HepG2 (cell line): ENCODE data around the gene MVP. TPM values are rescaled to one million over a fixed set of nuclear protein-coding genes. Genes with fewer than 3 reads are reported as not detected.

Source experiments
- CAMTA2 ChIP-seq: sonication (generic); formaldehyde crosslinking; IDR thresholded peaks from 2 replicates; pipeline ENCODE4 v1.4.0; 2020; ENCODE audit warnings: mild to moderate bottlenecking, missing genetic modification reagents, borderline replicate concordance
- ESRRA ChIP-seq: sonication (generic); formaldehyde crosslinking; IDR thresholded peaks from 2 replicates; pipeline ENCODE4 v1.5.1; 2020; ENCODE audit warnings: mild to moderate bottlenecking, low read depth, missing genetic modification reagents
- EZH2 ChIP-seq: conservative IDR thresholded peaks from 2 replicates; pipeline ENCODE4 v1.6.1; 2012; ENCODE audit warnings: mild to moderate bottlenecking, low read depth, low read length, moderate library complexity
- FOXK1 ChIP-seq: sonication (generic); formaldehyde crosslinking; IDR thresholded peaks from 2 replicates; pipeline ENCODE4 v1.4.0; 2020; ENCODE audit warnings: low read depth, missing genetic modification reagents, borderline replicate concordance
- GFI1 ChIP-seq: sonication (generic); formaldehyde crosslinking; IDR thresholded peaks from 2 replicates; pipeline ENCODE4 v1.5.0; 2020; ENCODE audit warnings: missing genetic modification reagents, mild to moderate bottlenecking, borderline replicate concordance
- HNF4A ChIP-seq: sonication (generic); formaldehyde crosslinking; IDR thresholded peaks from 2 replicates; pipeline ENCODE4 v1.4.0; 2020; ENCODE audit warnings: missing genetic modification reagents
- JUN ChIP-seq: sonication (generic); formaldehyde crosslinking; IDR thresholded peaks from 2 replicates; pipeline ENCODE4 v1.4.0; 2020; ENCODE audit warnings: mild to moderate bottlenecking, missing genetic modification reagents
- PAWR ChIP-seq: sonication (generic); formaldehyde crosslinking; IDR thresholded peaks from 2 replicates; pipeline ENCODE4 v1.4.0; 2020; ENCODE audit warnings: missing genetic modification reagents, mild to moderate bottlenecking, borderline replicate concordance
- PHF21A ChIP-seq: sonication (generic); formaldehyde crosslinking; IDR thresholded peaks from 2 replicates; pipeline ENCODE4 v1.5.0; 2020; ENCODE audit warnings: mild to moderate bottlenecking, missing genetic modification reagents
- POLR2AphosphoS5 ChIP-seq: IDR thresholded peaks from 2 replicates; pipeline ENCODE4 v1.6.1; 2012; ENCODE audit warnings: low read depth, low read length
- PRDM15 ChIP-seq: sonication (generic); formaldehyde crosslinking; IDR thresholded peaks from 2 replicates; pipeline ENCODE4 v1.4.0; 2020; ENCODE audit warnings: missing genetic modification reagents
- REXO4 ChIP-seq: sonication (generic); formaldehyde crosslinking; IDR thresholded peaks from 2 replicates; pipeline ENCODE4 v1.8.0; 2022; ENCODE audit warnings: missing genetic modification reagents, mild to moderate bottlenecking, borderline replicate concordance
- SMARCE1 ChIP-seq: fragments of 450-650 bp; IDR thresholded peaks from 2 replicates; pipeline ENCODE4 v1.6.1; 2017; ENCODE audit warnings: borderline replicate concordance
- SMYD3 ChIP-seq: sonication (generic); formaldehyde crosslinking; IDR thresholded peaks from 2 replicates; pipeline ENCODE4 v1.8.1; 2023; ENCODE audit warnings: mild to moderate bottlenecking, missing genetic modification reagents
- STAT5B ChIP-seq: sonication (generic); formaldehyde crosslinking; IDR thresholded peaks from 2 replicates; pipeline ENCODE4 v1.4.0; 2020; ENCODE audit warnings: missing genetic modification reagents
- TIGD3 ChIP-seq: sonication (generic); formaldehyde crosslinking; IDR thresholded peaks from 2 replicates; pipeline ENCODE4 v1.5.1; 2020; ENCODE audit warnings: mild to moderate bottlenecking, missing genetic modification reagents, borderline replicate concordance
- ZNF24 ChIP-seq: fragments of 450-650 bp; IDR thresholded peaks from 2 replicates; pipeline ENCODE4 v1.6.1; 2017; ENCODE audit warnings: antibody characterized with exemption, mild to moderate bottlenecking
- ZNF460 ChIP-seq: sonication (generic); formaldehyde crosslinking; IDR thresholded peaks from 2 replicates; pipeline ENCODE4 v1.5.1; 2020; ENCODE audit warnings: missing genetic modification reagents, mild to moderate bottlenecking, borderline replicate concordance
- ZNF652 ChIP-seq: IDR thresholded peaks from 2 replicates; pipeline ENCODE4 v1.6.1; 2016; ENCODE audit warnings: low read depth, borderline replicate concordance
- ZNF7 ChIP-seq: IDR thresholded peaks from 2 replicates; pipeline ENCODE4 v1.6.1; 2016; ENCODE audit warnings: missing biosample characterization, missing genetic modification reagents
- polyA plus RNA-seq, 8 experiments: library from polyadenylated mRNA; depleted of rRNA in 3 of 8; stranded (reverse) in 7 of 8; unstranded in 1 of 8; fragments of >200 nt; fragmentation: Illumina TruSeq in 4 of 8; extraction: Trizol in 4 of 8; gene quantifications; 2 replicates each; pipeline versions ENCODE4 v1.2.1 to v1.2.3, GENCODE V29; 2011 to 2016; ENCODE audit warnings: low read depth in 4 of 8, missing spikeins in 1 of 8, mixed read lengths in 1 of 8; ENCODE audit not compliant: insufficient read depth in 1 of 8
- total RNA-seq, 5 experiments: library from RNA; depleted of rRNA; stranded (reverse); fragments of >200 nt; fragmentation: Illumina TruSeq; extraction: Trizol; gene quantifications; 2 replicates each; pipeline ENCODE4 v1.2.3, GENCODE V29; 2016; ENCODE audit warnings: low read depth in 1 of 5
- TF ChIP-seq, protein P1 (sequence below): IDR thresholded peaks from 2 replicates; pipeline ENCODE4 v1.6.1; 2016; ENCODE audit warnings: low read depth
- TF ChIP-seq, protein P2 (sequence below): IDR thresholded peaks from 2 replicates; pipeline ENCODE4 v1.6.1; 2016; ENCODE audit warnings: mild to moderate bottlenecking

MVP gene
- total and polyA plus RNA-seq, 2 of the 13 experiments (the other 11 are each of a cell fraction or from before 2014, with no cell fraction given), result 22.9 to 43.5 TPM

DNA sequence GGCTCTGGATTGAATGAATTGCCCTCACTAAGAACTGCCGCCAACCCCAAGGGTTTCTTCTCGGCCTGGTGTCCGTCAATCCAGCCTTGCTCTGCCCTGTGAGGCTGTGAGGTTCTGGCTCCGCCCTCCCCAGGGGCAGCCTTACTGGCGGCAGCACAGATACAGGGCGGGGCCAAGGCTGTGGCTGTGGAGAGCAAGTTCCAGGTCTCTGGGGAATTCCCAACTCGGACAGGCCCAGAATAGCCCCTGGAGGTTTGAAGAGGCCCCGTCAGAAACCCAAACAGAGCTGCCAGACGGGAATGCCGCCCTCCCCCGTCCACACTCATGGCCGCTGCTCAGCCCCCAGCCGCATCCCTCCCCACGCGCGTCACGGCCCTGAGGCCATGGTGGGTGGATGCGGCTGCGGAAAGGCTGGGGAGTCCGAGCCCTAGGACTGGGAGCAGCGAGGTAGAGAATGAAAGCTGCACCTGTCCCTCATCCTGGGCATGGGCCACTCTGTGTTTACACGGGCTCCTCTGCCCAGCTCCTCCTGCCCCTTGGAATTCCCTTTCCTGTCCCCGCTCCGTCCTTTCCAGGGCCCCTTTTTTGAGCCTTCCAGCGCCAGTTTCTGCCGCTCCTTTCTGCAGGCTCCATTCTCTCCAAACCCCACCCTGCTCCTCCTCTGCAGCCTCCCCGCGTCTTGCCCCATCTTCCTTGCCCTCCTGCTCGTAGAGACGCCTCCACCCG lies 8.9 kb upstream of the MVP start (continued):
- TF ChIP-seq, protein P1, sequence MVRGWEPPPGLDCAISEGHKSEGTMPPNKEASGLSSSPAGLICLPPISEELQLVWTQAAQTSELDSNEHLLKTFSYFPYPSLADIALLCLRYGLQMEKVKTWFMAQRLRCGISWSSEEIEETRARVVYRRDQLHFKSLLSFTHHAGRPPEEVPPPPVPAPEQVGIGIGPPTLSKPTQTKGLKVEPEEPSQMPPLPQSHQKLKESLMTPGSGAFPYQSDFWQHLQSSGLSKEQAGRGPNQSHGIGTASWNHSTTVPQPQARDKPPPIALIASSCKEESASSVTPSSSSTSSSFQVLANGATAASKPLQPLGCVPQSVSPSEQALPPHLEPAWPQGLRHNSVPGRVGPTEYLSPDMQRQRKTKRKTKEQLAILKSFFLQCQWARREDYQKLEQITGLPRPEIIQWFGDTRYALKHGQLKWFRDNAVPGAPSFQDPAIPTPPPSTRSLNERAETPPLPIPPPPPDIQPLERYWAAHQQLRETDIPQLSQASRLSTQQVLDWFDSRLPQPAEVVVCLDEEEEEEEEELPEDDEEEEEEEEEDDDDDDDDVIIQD (CRISPR knock-in tag), result peak; percentile 56; the same call in 1 of the 2 replicates
- TF ChIP-seq ZNF652 (CRISPR knock-in tag), result peak; percentile 28; the same call in 1 of the 2 replicates
- no peak for TF ChIP-seq TIGD3 (CRISPR knock-in tag)
- no peak for TF ChIP-seq STAT5B (CRISPR knock-in tag)
- no peak for TF ChIP-seq HNF4A
- TF ChIP-seq PHF21A (CRISPR knock-in tag), result peak; percentile 95
- no peak for TF ChIP-seq JUN (CRISPR knock-in tag)
- TF ChIP-seq PRDM15 (CRISPR knock-in tag), result no peak
- no peak for TF ChIP-seq ZNF7
- no peak for TF ChIP-seq ZNF460 (CRISPR knock-in tag)
- no peak for TF ChIP-seq ESRRA (CRISPR knock-in tag)
- TF ChIP-seq CAMTA2 (CRISPR knock-in tag), result 0 out of 2 replicates have a peak, but pooled peaks have one; percentile 11
- TF ChIP-seq SMYD3, result no peak
- no peak for TF ChIP-seq SMARCE1
- TF ChIP-seq ZNF24, result no peak
- TF ChIP-seq POLR2AphosphoS5, result peak; percentile 63; the same call in 1 of the 2 replicates
- TF ChIP-seq PAWR, result no peak
- no peak for TF ChIP-seq REXO4 (CRISPR knock-in tag)
- TF ChIP-seq EZH2, result no peak
- peak; percentile 76; the same call in 1 of the 2 replicates for TF ChIP-seq GFI1 (CRISPR knock-in tag)
- TF ChIP-seq FOXK1 (CRISPR knock-in tag), result no peak
- TF ChIP-seq, protein P2, sequence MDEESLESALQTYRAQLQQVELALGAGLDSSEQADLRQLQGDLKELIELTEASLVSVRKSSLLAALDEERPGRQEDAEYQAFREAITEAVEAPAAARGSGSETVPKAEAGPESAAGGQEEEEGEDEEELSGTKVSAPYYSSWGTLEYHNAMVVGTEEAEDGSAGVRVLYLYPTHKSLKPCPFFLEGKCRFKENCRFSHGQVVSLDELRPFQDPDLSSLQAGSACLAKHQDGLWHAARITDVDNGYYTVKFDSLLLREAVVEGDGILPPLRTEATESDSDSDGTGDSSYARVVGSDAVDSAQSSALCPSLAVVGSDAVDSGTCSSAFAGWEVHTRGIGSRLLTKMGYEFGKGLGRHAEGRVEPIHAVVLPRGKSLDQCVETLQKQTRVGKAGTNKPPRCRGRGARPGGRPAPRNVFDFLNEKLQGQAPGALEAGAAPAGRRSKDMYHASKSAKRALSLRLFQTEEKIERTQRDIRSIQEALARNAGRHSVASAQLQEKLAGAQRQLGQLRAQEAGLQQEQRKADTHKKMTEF, result peak; percentile 92
